SK-N-SH (cell line): Measurements from ENCODE around the gene THSD4. TPM values are rescaled to one million over a fixed set of nuclear protein-coding genes. Genes with fewer than 3 reads are reported as not detected.

Source experiments
- CTCF ChIA-PET: fragments of 300-600, 350-600 bp; formaldehyde crosslinking; extraction: SDS; loops from one replicate; lab custom pipeline; 2021; lab: Yijun Ruan, JAX
- POLR2A ChIA-PET: fragments of 350-600 bp; sonication (Branson Sonifier 250); formaldehyde crosslinking; extraction: SDS; loops from one replicate; lab custom pipeline; 2020; ENCODE audit warnings: antibody characterized with exemption, inconsistent platforms; lab: Yijun Ruan, JAX
- DNase-seq: peaks from one replicate; pipeline ENCODE4 v3.0.0; 2012
- H2AFZ ChIP-seq: fragments of 200-600 bp; sonication (generic); 2 replicates; pipeline ENCODE4 v1.8.1; 2016; ENCODE audit warnings: antibody characterized with exemption, mild to moderate bottlenecking, low read depth
- H3F3A ChIP-seq: fragments of 200-600 bp; sonication (generic); replicated peaks from 2 replicates; pipeline ENCODE3; 2016; ENCODE audit warnings: antibody characterized with exemption, mild to moderate bottlenecking; ENCODE audit not compliant: insufficient read depth
- H3K27ac ChIP-seq, 2 experiments: fragments of 200-500 bp in 1 of 2; fragments of 200-600 bp in 1 of 2; sonication (Bioruptor generic) in 1 of 2; sonication (generic), shearing (Covaris generic) in 1 of 2; 2 replicates each; pipeline versions ENCODE4 v1.5.1 to v1.6.1; 2014 to 2016; ENCODE audit warnings: low read depth in 2 of 2, inconsistent platforms in 1 of 2, low read length in 1 of 2, mild to moderate bottlenecking in 1 of 2, mixed read lengths in 1 of 2
- H3K27me3 ChIP-seq: fragments of 200-600 bp; sonication (generic), shearing (Covaris generic); 2 replicates; pipeline ENCODE4 v1.6.1; 2016; ENCODE audit warnings: mixed run types; ENCODE audit not compliant: insufficient read depth
- H3K36me3 ChIP-seq, 2 experiments: fragments of 200-500 bp in 1 of 2; fragments of 200-600 bp in 1 of 2; sonication (Bioruptor generic) in 1 of 2; sonication (generic) in 1 of 2; replicated peaks in 1 of 2; 2 replicates each; pipeline versions ENCODE3 to v1.5.1; 2014 to 2016; ENCODE audit warnings: low read length in 1 of 2, mild to moderate bottlenecking in 1 of 2; ENCODE audit not compliant: insufficient read depth in 2 of 2, control insufficient read depth in 1 of 2
- H3K4me1 ChIP-seq, 2 experiments: fragments of 200-500 bp in 1 of 2; fragments of 200-600 bp in 1 of 2; sonication (Bioruptor generic) in 1 of 2; sonication (generic), shearing (Covaris generic) in 1 of 2; 2 replicates each; pipeline versions ENCODE4 v1.5.1 to v1.6.1; 2014 to 2016; ENCODE audit warnings: low read depth in 1 of 2, low read length in 1 of 2, mixed run types in 1 of 2; ENCODE audit not compliant: insufficient read depth in 2 of 2, control insufficient read depth in 1 of 2
- H3K4me2 ChIP-seq: fragments of 200-600 bp; sonication (generic), shearing (Covaris generic); 2 replicates; pipeline ENCODE4 v1.6.1; 2017; ENCODE audit warnings: mixed run types
- H3K4me3 ChIP-seq, 2 experiments: fragments of 200-500 bp in 1 of 2; fragments of 200-600 bp in 1 of 2; sonication (Bioruptor generic) in 1 of 2; sonication (generic), shearing (Covaris generic) in 1 of 2; 2 replicates each; pipeline versions ENCODE4 v1.5.1 to v1.8.1; 2014 to 2016; ENCODE audit warnings: low read depth in 2 of 2, inconsistent platforms in 1 of 2, low read length in 1 of 2, mild to moderate bottlenecking in 1 of 2, mixed read lengths in 1 of 2, moderate library complexity in 1 of 2
- H3K79me2 ChIP-seq: fragments of 200-600 bp; sonication (generic); 2 replicates; pipeline ENCODE4 v1.8.1; 2017; ENCODE audit warnings: mild to moderate bottlenecking; ENCODE audit not compliant: insufficient read depth
- H3K9ac ChIP-seq: fragments of 200-600 bp; sonication (generic); 2 replicates; pipeline ENCODE4 v1.6.1; 2017; ENCODE audit warnings: mixed run types
- H3K9me2 ChIP-seq: fragments of 200-600 bp; sonication (generic); 2 replicates; pipeline ENCODE4 v1.6.1; 2017; ENCODE audit warnings: mixed run types
- H3K9me3 ChIP-seq: fragments of 200-600 bp; sonication (generic); 2 replicates; pipeline ENCODE4 v1.6.1; 2017; ENCODE audit warnings: mixed run types, mild to moderate bottlenecking, moderate library complexity
- H4K20me1 ChIP-seq: fragments of 200-600 bp; sonication (generic); 2 replicates; pipeline ENCODE4 v1.6.1; 2017; ENCODE audit warnings: mild to moderate bottlenecking, mixed run types; ENCODE audit not compliant: insufficient read depth
- CHD2 ChIP-seq: fragments of 150-350 bp; IDR thresholded peaks from 2 replicates; pipeline ENCODE4 v1.6.1; 2018; ENCODE audit warnings: low read length; ENCODE audit not compliant: partially characterized antibody
- EP300 ChIP-seq, 2 experiments: IDR thresholded peaks; 2 replicates each; pipeline versions ENCODE4 v1.4.0 to v1.6.1; 2012; ENCODE audit warnings: borderline replicate concordance in 1 of 2, low read depth in 1 of 2, low read length in 1 of 2
- FOSL2 ChIP-seq: IDR thresholded peaks from 2 replicates; pipeline ENCODE4 v1.4.0; 2012; ENCODE audit warnings: low read depth, mild to moderate bottlenecking, moderate library complexity, borderline replicate concordance
- FOXJ3 ChIP-seq: sonication (generic); formaldehyde crosslinking; IDR thresholded peaks from 2 replicates; pipeline ENCODE4 v1.5.1; 2020; ENCODE audit warnings: mild to moderate bottlenecking, missing genetic modification reagents
- FOXM1 ChIP-seq: IDR thresholded peaks from 2 replicates; pipeline ENCODE4 v1.4.0; 2012; ENCODE audit warnings: low read depth, mild to moderate bottlenecking
- GATA2 ChIP-seq: sonication (generic); formaldehyde crosslinking; IDR thresholded peaks from 2 replicates; pipeline ENCODE4 v1.5.0; 2020; ENCODE audit warnings: mild to moderate bottlenecking, missing genetic modification reagents
- MXI1 ChIP-seq: IDR thresholded peaks from 2 replicates; pipeline ENCODE4 v1.6.1; 2012; ENCODE audit warnings: mild to moderate bottlenecking, low read depth, low read length, improper control_type of control experiment
- NRF1 ChIP-seq: IDR thresholded peaks from 2 replicates; pipeline ENCODE4 v1.6.1; 2012; ENCODE audit warnings: low read depth, mild to moderate bottlenecking, low read length
- RXRA ChIP-seq: IDR thresholded peaks from 2 replicates; pipeline ENCODE4 v1.4.0; 2012; ENCODE audit warnings: low read depth, mild to moderate bottlenecking, borderline replicate concordance
- TAF1 ChIP-seq: IDR thresholded peaks from 2 replicates; pipeline ENCODE4 v1.6.1; 2012; ENCODE audit warnings: low read depth, mild to moderate bottlenecking, low read length, moderate library complexity, borderline replicate concordance
- ZBTB33 ChIP-seq: IDR thresholded peaks from 2 replicates; pipeline ENCODE4 v1.4.0; 2012; ENCODE audit warnings: low read depth, borderline replicate concordance
- WGBS: methylation state at CpG from one replicate; pipeline ENCODE4 v1.1.6; 2017; ENCODE audit warnings: low lambda C conversion rate; 5-methylcytosine and 5-hydroxymethylcytosine counted together
- polyA plus RNA-seq, 3 experiments: library from polyadenylated mRNA; depleted of rRNA; stranded (reverse); fragments of >200 nt; gene quantifications; 2 replicates each; pipeline ENCODE4 v1.2.3, GENCODE V29; 2012
- TF ChIP-seq, protein P1 (sequence below): IDR thresholded peaks from 2 replicates; pipeline ENCODE4 v1.4.0; 2012; ENCODE audit warnings: low read depth, borderline replicate concordance
- TF ChIP-seq, protein P2 (sequence below): IDR thresholded peaks from 2 replicates; pipeline ENCODE4 v1.4.0; 2012; ENCODE audit warnings: low read depth

Gene THSD4
- polyA plus RNA-seq, 1 of the 3 experiments (the other 2 are of a cell fraction), result 79.1 TPM

DNA sequence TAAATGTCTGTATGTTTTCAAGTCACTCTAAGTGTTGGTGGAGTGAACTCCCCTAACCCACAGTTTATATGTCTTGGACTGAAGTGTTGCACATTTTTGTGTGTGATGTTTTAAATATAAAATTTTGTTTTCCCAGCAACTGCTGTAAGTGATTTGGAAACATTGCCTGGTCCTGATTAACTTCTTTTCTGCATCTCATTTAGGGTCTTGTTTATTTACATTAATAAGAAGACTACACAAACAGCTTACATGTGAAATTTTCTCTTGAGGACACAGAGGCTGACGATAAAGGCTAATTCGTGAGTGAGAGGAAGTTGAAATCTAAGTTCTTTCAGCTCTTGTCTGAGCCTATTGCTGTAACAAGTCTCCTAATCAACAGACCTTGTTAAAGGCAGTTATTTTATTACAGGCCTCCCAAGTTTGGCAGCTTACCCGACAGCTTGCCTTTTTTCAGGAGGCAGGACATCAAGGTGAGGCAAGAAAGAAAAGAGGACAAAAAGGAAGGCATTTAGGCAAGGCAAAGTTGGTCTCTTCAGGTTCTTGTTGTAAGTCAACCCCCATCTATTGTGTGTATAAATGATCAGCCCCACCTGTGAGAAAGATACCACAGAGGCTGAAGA is 517.4 kb downstream of the THSD4 start:
- Histone ChIP-seq H2AFZ (no peak overlapping the region), H3K79me2 (no peaks in the 10 kb centered on the region), H3K36me3 (no peaks in the 10 kb centered on the region), H3K27ac (no peak overlapping the region), H3K9me3 (no peaks in the 10 kb centered on the region), H3F3A (no peaks in the 10 kb centered on the region), H3K4me1 (peaks cover 12 to 15% of the 10 kb centered on the region in 2 experiments; a peak in 3 of 4 replicates), H3K4me3 (no peak overlapping the region), H3K9ac (no peak overlapping the region), H3K4me2 (no peak overlapping the region), H4K20me1 (no peaks in the 10 kb centered on the region), H3K9me2 (no peaks in the 10 kb centered on the region), H3K27me3 (no peaks in the 10 kb centered on the region)
- TF ChIP-seq FOXJ3 (CRISPR knock-in tag) (no peak), FOSL2 (no peak), RXRA (no peak), NRF1 (no peak), FOXM1 (no peak), CHD2 (no peak), TAF1 (no peak), ZBTB33 (no peak), GATA2 (CRISPR knock-in tag) (no peak), MXI1 (no peak), EP300 (IDR thresholded peaks at IDR 0.05; ENCODE audit: borderline replicate concordance in 1 of 2, low read depth in 1 of 2, low read length in 1 of 2) (no peak)
- TF ChIP-seq, protein P1, sequence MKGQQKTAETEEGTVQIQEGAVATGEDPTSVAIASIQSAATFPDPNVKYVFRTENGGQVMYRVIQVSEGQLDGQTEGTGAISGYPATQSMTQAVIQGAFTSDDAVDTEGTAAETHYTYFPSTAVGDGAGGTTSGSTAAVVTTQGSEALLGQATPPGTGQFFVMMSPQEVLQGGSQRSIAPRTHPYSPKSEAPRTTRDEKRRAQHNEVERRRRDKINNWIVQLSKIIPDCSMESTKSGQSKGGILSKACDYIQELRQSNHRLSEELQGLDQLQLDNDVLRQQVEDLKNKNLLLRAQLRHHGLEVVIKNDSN, result no peak
- TF ChIP-seq, protein P2, sequence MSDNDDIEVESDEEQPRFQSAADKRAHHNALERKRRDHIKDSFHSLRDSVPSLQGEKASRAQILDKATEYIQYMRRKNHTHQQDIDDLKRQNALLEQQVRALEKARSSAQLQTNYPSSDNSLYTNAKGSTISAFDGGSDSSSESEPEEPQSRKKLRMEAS, result no peak
- ChIA-PET CTCF (interaction anchor here (1.3 kb wide), 1 partner anchor 57 kb away, joined by 6 read pairs; no protein-coding TSS in a partner anchor), POLR2A (no interaction called here)
- WGBS, result 96% methylated on average over 3 of the region's 3 CpGs
- no peak for DNase-seq
